ENCODE data around the gene TMEM151B.
A peak's percentile ranks its signal among the peaks of the same experiment; 100 is the strongest.

Gene TMEM151B

GRCh38 chr6:44251576-44252524, 18.4 kb upstream of the TMEM151B start:
- no peak for DNase-seq

GRCh38 chr6:44253307-44254101, 16.7 kb upstream of the TMEM151B start:
- DNase-seq, result peak; percentile 16 to 57 (median 43)

DNA sequence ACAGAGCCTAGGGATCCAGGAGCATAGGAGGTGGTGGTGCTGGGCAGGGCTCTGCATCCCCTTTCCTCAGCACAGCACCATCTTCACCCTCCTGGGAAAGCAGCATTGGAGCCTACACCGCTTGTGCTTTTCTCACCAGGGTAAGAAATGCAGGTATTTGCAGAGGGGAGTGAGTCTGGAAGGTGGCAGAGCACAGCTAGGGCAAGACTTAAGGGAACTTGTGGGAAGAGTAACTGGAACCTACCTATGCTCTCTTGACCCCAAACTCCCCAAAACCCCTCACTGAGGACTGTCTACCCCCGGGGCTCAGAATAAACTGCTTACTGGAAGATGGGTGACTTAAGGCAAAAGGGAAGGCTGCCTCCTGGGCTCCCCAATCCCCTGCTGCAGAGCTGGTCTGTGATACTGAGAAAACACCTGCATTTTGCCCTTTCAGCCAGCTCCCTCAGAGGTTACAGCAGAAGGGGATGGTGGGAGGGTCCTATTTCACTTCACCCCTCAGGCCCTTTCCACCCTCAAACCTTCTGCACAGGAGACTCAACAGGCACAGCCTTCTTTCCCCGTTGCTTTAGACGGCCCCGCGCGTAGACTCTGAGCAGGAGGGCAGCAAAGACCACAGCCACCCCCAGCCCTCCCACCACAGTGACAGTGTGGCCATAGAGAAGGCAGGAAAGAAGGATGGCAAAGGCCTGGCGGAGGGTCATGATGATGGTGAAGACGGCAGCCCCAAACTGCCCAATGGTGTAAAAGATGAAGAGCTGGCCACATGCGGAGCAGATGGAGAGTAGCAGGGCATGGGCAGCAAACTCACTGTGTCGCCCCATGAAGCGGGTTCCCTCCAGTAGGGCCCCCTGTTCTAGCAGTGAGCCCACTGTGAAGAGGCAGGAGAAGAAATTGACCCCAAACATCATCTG, 15.8 kb upstream of the TMEM151B start:
- peak in 1 of 6 experiments; percentile 16 for DNase-seq

DNA sequence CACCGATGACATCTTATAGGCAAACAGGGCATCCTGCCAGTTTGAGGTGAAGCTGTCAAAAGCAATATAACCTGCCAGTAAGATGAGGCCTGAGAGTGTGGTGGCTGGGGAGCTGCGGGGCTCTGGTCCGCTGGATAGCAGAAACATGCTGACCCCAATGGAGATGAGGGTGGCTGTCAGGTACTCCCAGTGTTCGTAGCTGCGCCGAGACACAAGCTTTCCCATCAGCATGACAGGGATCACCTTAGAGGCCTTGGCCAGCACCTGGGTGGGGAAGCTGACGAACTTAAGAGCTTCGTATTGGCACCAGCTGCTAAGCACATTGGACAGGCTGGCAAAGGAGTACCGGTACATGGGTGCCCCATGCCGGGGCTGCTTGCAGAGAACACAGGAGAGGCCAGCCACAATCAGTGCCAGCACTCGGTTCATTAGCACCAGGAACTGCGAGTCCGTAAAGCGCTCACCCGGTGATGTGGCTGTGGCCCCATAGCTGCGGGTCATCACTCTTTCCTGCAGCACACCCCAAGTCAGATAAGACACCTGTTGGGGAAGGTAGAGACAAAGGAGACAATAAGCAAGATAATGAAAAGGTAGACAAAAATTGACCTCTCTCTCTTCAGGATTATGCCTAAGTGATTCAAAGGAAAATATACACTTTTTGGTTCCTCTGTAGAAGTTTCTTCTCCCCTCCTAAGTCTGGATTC, 15.0 kb upstream of the TMEM151B start:
- peak in 2 of 6 experiments; percentile 11 to 23 for DNase-seq

- DNase-seq, result peak in 3 of 6 experiments; percentile 16 to 31 (median 21)
Measured at GRCh38 chr6:44255871-44256774, 14.1 kb upstream of the TMEM151B start.

GRCh38 chr6:44256775-44257024, 13.6 kb upstream of the TMEM151B start:
- no peak for DNase-seq

DNA sequence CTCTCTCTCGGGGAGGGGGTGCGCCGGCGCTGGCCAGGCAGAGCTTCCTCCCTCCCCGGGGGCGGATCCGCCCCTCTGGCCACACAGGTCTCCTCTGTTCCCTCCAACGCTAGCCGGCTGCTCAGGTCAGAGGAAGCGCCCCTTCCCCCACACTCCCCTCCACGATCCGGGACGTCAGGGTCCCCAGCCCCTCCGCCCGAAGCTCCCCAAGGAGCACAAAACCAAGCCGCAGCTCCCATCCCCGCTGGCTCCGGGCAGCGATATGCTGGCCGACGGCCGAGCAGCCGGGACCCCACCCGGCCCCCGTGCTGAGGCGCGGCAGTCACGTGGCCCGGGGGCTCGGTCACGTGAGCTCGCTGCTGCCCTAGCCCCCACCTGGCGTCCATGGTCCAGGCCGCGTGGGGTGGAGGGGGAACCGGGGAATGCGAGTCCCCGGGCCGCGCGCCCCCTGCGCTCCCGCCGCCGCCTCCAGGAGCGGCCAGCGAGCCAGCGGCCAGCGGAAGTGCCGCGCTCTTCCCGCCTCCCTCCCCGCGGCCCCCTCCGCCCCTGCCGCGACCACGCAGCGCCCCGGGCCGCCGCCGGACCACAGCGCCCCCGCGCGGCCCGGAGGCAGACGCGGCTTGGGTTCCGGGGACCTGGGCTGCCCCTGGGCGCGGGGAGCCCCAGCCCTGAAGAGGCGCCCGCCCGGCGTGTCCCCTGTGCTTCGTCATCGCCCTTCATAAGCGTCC, 13.1 kb upstream of the TMEM151B start, which contains the start of gene SLC35B2:
Gene SLC35B2 (minus strand): TSS at position 504 of the 728 bp plus-strand sequence. CDS start 118 bp downstream, at position 386.
- DNase-seq, result peak; percentile 32 to 75 (median 58)

DNA sequence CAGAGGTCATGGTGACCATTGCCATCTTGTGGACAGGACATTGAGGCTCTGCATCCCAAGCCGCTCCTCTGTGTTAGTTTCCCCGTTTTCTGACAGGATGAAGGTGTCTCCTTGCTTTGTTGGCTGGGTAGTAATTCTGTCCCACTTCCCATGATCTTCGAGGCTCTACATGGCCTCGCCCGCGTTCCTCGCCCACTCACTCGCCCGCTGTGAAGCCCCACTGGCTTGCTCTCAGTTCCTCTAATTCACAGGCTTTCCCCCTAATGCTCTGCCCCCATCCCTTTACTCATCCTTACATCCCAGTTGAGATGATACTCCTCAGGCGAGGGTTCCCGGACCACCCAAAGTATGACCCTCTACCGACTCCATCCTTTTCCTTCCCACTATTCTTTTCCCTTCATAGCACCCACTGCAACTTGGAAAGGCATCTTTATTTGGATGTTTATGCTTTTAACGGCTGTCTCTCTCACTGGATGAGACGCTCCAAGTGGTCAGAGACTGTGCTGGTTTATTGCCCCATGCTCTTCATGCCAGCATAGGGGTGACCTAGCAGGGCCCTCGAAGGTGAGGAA, 12.4 kb upstream of the TMEM151B start:
- no peak for DNase-seq

DNA sequence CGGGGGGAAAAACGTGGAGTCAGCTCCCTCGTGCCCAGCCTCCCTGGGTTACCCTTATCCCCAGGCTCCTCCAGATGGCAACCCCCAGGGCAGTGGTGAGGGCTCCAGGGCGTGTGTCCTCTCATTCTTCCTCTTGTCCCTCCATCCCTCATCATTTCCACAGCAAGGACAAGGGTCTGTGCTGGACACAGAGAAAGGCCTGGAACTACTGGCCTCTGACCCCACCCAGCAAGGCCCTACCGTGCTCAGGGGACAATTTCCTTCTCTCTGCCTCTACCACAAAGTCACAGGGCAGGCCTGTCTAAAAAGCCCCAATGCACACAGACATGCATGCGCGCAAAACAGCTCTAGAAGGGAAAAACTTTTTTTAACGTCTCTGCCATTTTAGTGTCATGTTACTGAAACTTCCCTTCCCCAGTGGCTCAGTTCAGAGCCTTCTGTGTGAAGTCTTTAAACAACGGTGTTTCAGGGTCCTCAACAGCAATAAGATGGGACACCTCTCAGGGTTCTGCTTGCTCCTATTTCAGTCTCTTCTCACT, 11.9 kb upstream of the TMEM151B start:
- no peak for DNase-seq

- no peak for DNase-seq
Measured at GRCh38 chr6:44258921-44259320, 11.3 kb upstream of the TMEM151B start.

GRCh38 chr6:44260011-44260410, 10.2 kb upstream of the TMEM151B start:
- no peak for DNase-seq

- no peak for DNase-seq
Measured at GRCh38 chr6:44260451-44261297, 9.6 kb upstream of the TMEM151B start.

DNA sequence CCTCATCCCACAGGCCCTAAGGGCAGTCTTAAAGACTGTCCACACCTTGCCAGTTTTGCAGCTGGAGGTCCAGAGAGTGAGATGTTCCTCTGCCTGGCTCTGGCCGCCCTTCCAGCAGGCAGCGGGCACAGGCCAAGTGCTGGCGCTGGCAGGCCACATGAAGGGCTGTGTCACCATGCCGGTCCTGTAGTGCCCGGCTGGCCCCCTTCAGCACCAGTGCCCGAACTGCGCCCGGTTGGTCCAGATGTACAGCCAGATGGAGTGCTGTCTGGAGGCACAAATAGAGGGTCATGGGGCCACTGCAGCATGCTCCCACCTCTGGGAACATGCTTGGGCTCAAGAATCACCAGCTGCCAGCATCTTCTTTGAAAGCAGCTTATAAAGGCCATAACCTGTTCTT, 8.7 kb upstream of the TMEM151B start:
- DNase-seq, result no peak

GRCh38 chr6:44262467-44263353, 7.5 kb upstream of the TMEM151B start:
- DNase-seq, result no peak

GRCh38 chr6:44263354-44264100, 6.7 kb upstream of the TMEM151B start:
- DNase-seq, result peak in 2 of 6 experiments; percentile 18 to 43

- DNase-seq, result peak in 3 of 6 experiments; percentile 17 to 41 (median 29)
Measured at GRCh38 chr6:44264154-44265006, 5.9 kb upstream of the TMEM151B start.
